ENCODE measurements around the gene CEP135. TPM values are rescaled to one million over a fixed set of nuclear protein-coding genes. Genes with fewer than 3 reads are reported as not detected.

Gene CEP135
- total RNA-seq = 4.8 and 9.6 TPM in 2 replicates

GRCh38 chr4:55948726-55949481 lies at the start of gene CEP135:
TSS of gene CEP135 (plus strand) at chr4:55948945. CDS start at chr4:55952131, 3,186 bp downstream.

Other genes with a start within 250 kb of the CEP135 start
- not detected in 2 replicates for gene EXOC1L, start 129.2 kb upstream of the CEP135 start, total RNA-seq
- gene EXOC1, start 95.3 kb upstream of the CEP135 start, total RNA-seq = 38.9 and 44.6 TPM in 2 replicates

All from subcutaneous preadipocyte (primary cell).